Activated effector memory CD4-positive, alpha-beta T cell treated with anti-CD3 and anti-CD28 coated beads, Interleukin-2, amount 50 U/mL, for 16 hours (primary cell): ENCODE measurements around the gene DSE.
"Not testable (repeated sequence)": the region's sequence is repeated elsewhere in the genome, so short reads cannot be mapped to it uniquely, and the experiment has no call there.

ENCODE experiments used
- DNase-seq: peaks from one replicate; pipeline ENCODE4 v3.0.0-alpha.2; 2020

DSE gene

GRCh38 chr6:116370760-116371119 lies at the start of gene DSE:
DSE (plus strand) TSS chr6:116370947; CDS start chr6:116399251, 28,304 bp downstream.
- DNase-seq, result peak; percentile 88

GRCh38 chr6:116321933-116322332 lies 48.8 kb upstream of the DSE start:
- DNase-seq, result not testable (repeated sequence)

GRCh38 chr6:116323863-116324262 lies 46.9 kb upstream of the DSE start:
- no peak for DNase-seq

- DNase-seq, result not testable (repeated sequence)
Measured at GRCh38 chr6:116325634-116326132, 45.1 kb upstream of the DSE start.

GRCh38 chr6:116326181-116326671 lies 44.5 kb upstream of the DSE start:
- DNase-seq, result no peak

GRCh38 chr6:116326996-116327395 lies 43.8 kb upstream of the DSE start:
- DNase-seq, result no peak

GRCh38 chr6:116327803-116328527 lies 42.8 kb upstream of the DSE start:
- DNase-seq, result no peak

- DNase-seq, result no peak
Measured at GRCh38 chr6:116328528-116328903, 42.2 kb upstream of the DSE start.

- no peak for DNase-seq
Measured at GRCh38 chr6:116329156-116329555, 41.6 kb upstream of the DSE start.

GRCh38 chr6:116330511-116330910 lies 40.2 kb upstream of the DSE start:
- DNase-seq, result no peak

GRCh38 chr6:116332096-116332495 lies 38.7 kb upstream of the DSE start:
- no peak for DNase-seq

- not testable (repeated sequence) for DNase-seq
Measured at GRCh38 chr6:116334638-116335409, 35.9 kb upstream of the DSE start.

- no peak for DNase-seq
Measured at GRCh38 chr6:116335612-116336215, 35.0 kb upstream of the DSE start.

GRCh38 chr6:116338943-116339342 lies 31.8 kb upstream of the DSE start:
- DNase-seq, result no peak

- DNase-seq, result not testable (repeated sequence)
Measured at GRCh38 chr6:116340625-116341024, 30.1 kb upstream of the DSE start.

GRCh38 chr6:116349216-116349615 lies 21.5 kb upstream of the DSE start:
- no peak for DNase-seq

- DNase-seq, result no peak
Measured at GRCh38 chr6:116351101-116351500, 19.6 kb upstream of the DSE start.

- DNase-seq, result no peak
Measured at GRCh38 chr6:116352515-116353471, 18.0 kb upstream of the DSE start.

- DNase-seq, result no peak
Measured at GRCh38 chr6:116354236-116354635, 16.5 kb upstream of the DSE start.

GRCh38 chr6:116355796-116356195 lies 15.0 kb upstream of the DSE start:
- no peak for DNase-seq

GRCh38 chr6:116359131-116359530 lies 11.6 kb upstream of the DSE start:
- no peak for DNase-seq

- DNase-seq, result no peak
Measured at GRCh38 chr6:116359835-116360234, 10.9 kb upstream of the DSE start.
